HG03457 (cell line): ENCODE results near the gene CCDC40.

Experiments used
- ATAC-seq: cut with Tn5 transposase; IDR thresholded peaks from one replicate; pipeline ENCODE4 v1.9.1; 2021; ENCODE audit warnings: moderate number of reproducible peaks; ENCODE audit not compliant: unreplicated experiment

Gene CCDC40

GRCh38 chr17:79997011-79997660 is 39.3 kb upstream of the CCDC40 start:
- no peak for ATAC-seq

- no peak for ATAC-seq
Observed at GRCh38 chr17:80000136-80000535, 36.3 kb upstream of the CCDC40 start.

GRCh38 chr17:80000981-80001775 is 35.3 kb upstream of the CCDC40 start:
- no peak for ATAC-seq

DNA sequence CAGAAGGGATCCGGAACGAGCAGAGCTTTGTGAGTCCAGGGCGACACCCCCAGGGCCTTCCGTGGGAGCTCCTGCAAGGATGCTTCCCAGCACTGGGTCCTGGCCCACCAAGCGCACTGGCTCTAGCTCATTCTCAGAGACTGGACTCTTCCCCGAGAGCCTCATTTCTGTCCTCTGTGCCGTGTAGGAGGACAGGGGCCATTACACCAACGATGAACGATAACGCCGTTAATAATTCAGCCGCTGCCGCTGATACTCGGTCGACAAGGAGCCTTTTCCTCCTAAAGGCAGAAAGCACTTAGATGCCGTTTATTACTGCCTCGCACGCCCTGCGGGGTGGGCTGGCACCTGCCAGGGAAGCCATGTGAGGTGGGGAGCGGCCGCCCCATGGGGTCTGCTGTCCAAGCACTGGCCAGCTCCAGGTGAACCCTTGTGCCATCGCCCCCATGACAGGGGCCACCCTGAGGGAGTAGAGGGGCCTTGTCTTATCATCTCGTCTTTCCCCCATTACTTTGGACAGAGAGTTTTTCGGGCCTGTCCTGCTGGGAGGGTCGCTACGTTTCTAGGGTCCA is 34.3 kb upstream of the CCDC40 start:
- no peak for ATAC-seq

GRCh38 chr17:80002690-80003490 is 33.6 kb upstream of the CCDC40 start:
- no peak for ATAC-seq

- ATAC-seq: no peak
Observed at GRCh38 chr17:80003969-80004368, 32.5 kb upstream of the CCDC40 start.

- no peak for ATAC-seq
Observed at GRCh38 chr17:80005360-80006338, 30.8 kb upstream of the CCDC40 start.

- no peak for ATAC-seq
Observed at GRCh38 chr17:80006339-80006720, 30.1 kb upstream of the CCDC40 start.

DNA sequence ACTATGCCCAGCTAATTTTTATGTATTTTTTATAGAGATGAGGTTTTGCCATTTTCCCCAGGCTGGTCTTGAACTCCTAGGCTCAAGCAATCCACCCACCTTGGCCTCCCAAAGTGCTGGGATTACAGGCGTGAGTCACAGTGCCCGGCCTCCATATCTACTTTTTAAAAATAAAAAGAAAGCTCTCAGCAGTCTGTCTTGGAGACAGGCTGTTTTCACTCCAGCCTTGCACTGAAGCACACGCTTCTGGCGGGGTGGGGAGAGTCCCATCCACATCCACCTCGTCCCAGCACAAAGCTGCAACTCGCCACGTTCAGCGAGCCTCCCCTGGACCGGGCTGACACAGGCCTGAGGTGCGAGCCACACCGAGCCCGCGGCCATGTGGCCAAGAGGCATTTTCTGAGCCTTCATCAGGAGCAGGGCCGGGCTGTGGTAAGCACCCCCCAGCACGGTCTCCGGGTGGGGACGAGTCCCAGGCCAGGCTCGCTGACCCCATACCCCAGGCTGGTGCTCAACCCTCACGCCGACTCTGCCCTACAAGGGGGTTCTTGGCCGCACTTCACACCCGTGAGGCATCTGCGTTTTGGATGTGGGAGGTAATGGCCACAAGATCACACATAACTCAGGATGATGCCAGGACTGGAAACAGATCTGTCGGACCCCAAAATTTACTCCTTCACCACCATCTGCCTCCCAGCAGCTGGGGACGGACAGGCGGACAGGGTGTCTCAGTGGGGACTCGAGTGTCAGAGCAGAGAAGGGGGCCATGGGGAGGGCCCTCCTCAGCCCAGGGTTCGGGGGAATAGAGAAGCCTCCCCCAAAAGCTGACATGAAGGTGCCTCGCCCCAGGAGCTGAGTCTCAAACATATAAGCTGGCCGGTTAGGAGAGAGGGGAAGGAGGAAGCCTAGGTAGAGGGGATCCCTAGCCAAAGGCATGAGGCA is 29.4 kb upstream of the CCDC40 start:
- ATAC-seq: no peak

GRCh38 chr17:80007939-80008338 is 28.5 kb upstream of the CCDC40 start:
- no peak for ATAC-seq

GRCh38 chr17:80008383-80008840 is 28.0 kb upstream of the CCDC40 start:
- no peak for ATAC-seq

GRCh38 chr17:80008848-80009247 is 27.6 kb upstream of the CCDC40 start:
- ATAC-seq: no peak

GRCh38 chr17:80009391-80010282 is 26.8 kb upstream of the CCDC40 start:
- ATAC-seq: no peak

DNA sequence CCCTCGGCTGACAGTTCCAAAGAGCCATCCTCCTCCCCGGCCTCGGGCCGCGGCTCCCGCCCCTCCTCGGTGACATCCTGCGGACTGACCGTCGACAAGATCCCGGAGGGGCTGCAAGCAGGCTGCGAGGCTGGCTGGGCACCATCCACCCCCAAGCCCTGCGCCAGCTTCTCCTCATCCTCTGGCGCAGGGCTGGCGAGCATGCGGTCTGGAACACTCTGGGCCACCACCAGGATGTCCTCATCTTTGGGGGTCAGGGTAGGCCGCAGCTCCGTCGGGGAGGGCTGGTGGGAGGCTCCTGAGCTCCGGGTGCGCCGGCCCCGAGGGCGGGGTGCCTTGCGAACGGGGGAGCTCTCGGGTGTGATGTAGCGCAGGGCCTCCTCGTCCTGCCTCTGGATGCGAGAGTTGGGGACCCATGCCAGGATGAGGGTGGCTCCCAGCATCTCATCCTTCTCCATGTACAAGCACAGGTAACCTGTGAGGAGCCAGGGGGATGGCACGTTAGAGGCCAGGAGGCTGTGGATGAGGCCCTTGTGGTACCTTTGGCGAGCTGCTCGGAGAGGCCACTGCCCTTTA is 26.1 kb upstream of the CCDC40 start:
- no peak for ATAC-seq

GRCh38 chr17:80011989-80012555 is 24.4 kb upstream of the CCDC40 start:
- ATAC-seq: no peak

DNA sequence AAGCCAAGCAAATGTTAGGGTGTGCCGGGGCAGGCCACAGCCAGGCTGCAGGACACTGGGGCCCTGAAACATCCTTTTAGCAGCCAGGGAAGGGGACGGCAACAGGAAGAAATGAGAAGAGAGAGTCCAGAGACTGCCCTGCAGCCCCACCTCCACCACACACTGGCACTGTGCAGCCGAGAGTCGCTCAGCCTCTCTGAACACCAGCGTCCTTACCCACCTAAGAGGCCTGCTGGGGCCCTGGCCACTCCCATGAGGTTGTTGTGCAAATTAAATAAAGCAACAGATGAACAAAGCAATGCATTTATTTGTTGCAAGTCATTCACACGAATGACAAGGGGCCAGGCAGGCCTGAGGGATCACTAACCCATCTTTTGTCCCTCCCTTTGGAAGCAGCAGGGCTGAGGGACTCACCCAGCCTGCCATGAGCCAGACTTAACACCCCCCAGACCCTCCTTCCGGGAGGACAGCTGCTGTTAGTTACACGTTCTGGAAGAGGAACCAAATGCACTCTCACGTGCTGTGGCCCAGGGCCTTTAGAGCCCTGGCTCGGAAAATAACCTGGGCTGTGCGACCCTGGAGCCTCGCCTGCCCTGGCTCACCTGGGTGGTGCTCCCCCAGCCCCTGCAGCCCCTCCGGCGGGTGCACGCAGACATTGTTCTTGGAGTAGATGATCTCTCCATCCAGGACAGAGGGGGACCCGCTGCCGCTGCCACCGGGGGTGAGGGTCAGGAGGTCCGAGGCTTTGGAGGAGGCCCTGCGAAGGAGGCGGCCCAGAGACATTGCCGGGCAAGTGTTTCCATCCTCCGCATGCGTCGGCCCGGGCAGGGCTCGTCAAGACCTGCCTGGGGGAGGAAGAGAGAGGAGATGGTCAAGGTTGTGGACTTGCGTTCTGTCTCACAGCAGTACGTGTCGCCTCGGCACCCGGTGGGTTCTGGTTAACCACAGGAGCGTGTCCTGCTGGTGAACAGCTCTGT is 23.4 kb upstream of the CCDC40 start:
- ATAC-seq: no peak
